ENCODE results near the gene SKOR1. TPM values are rescaled to one million over a fixed set of nuclear protein-coding genes. Genes with fewer than 3 reads are reported as not detected.

SKOR1 gene
- total RNA-seq, 1 experiment from 2014 or later = 0.81 TPM

DNA sequence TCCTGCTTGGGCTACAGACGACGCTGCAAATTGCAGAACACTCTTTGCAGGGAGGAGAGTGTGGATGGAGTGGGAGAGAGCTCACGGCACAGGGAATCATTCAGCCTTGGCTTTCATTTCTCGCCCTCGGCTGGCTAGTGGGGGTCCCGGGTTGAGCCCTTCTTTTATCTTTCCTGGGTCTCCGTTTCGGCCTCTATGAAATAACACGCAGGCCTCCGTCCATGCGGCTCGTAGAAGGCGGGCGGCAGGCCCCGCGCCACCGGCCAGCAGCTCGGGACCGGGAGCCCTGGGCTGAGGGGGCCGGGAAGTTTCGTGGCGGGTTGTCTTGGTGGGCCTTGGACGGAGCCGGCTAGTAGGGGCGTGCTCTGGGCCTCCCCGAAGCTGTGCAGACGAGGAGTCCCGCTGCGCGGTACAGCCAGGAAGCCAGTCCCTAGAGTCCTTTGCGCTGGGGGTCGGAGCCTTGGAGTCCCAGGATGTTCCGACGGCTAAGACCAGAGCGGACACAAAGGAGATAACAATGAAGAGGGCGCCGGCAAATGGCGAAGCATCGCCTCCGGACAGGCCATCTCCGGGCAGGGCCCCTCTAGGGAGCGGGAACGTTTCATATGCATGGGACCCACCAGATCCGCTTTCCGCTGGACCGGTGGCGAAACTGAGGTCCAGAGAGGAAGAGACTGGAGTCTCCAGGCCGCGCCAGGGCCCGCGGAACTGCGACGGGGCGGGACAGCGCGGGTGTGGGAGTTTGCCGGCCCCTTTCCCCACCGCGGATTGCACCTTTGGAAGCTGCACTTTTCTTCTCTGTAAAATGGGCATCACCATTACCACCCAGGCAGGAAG lies 10.2 kb downstream of the SKOR1 start:
- no peaks in the 10 kb centered on the region for H3K9me2 ChIP-seq (ENCODE audit: insufficient read depth)
- no peaks in the 10 kb centered on the region for H3K36me3 ChIP-seq (ENCODE audit: control insufficient read depth in 1 of 2, insufficient read depth in 2 of 2, low read length in 2 of 2)
- intact Hi-C loops (cut with micrococcal nuclease) = loop anchor here (1.0 to 10.0 kb wide), 4 partner anchors 311 to 591 kb away; partner anchors contain the start of gene C15orf61
- no peaks in the 10 kb centered on the region for H3K27me3 ChIP-seq (ENCODE audit: insufficient read depth, low read length)
- H3K4me2 ChIP-seq (ENCODE audit: low read length) = no peak overlapping the region
- POLR2A ChIA-PET = no interaction called here
- no peak overlapping the region for H3K4me3 ChIP-seq (replicated peaks in 1 of 2; ENCODE audit: low read depth in 1 of 2, low read length in 2 of 2)
- H3K4me1 ChIP-seq (ENCODE audit: control insufficient read depth in 1 of 2, insufficient read depth in 2 of 2, low read length in 2 of 2) = peaks cover 3 to 14% of the 10 kb centered on the region in 2 experiments; a peak in 3 of 4 replicates
- H2AFZ ChIP-seq (ENCODE audit: low read depth, low read length, poor library complexity, severe bottlenecking) = no peak overlapping the region
- H3K9ac ChIP-seq (ENCODE audit: low read length) = no peak overlapping the region
- CTCF ChIA-PET = interaction anchor here (0.6 to 2.0 kb wide), 2 partner anchors 337 to 379 kb away, joined by 3 to 6 read pairs; no protein-coding TSS in a partner anchor
- no peak for TF ChIP-seq POLR2AphosphoS5 (IDR thresholded peaks at IDR 0.05; ENCODE audit: low read depth, low read length)
- H3K27ac ChIP-seq (ENCODE audit: low read depth, low read length) = no peak overlapping the region
- no peaks in the 10 kb centered on the region for H4K20me1 ChIP-seq (ENCODE audit: insufficient read depth)
- no peaks in the 10 kb centered on the region for H3K9me3 ChIP-seq (ENCODE audit: control insufficient read depth in 1 of 2, insufficient read depth in 1 of 2, low read depth in 1 of 2, low read length in 2 of 2)
- ATAC-seq = no peak
- no TSS peak for BruUV-seq (replicated peaks)
- DNase-seq (ENCODE audit: low read depth, low spot score) = no peak
- RAD21 ChIA-PET (ENCODE audit: low non-redundant PET in 1 of 2, low total read pairs in 2 of 2, uncharacterized antibody in 2 of 2, unreplicated experiment in 2 of 2) = no interaction called here
- no peaks in the 10 kb centered on the region for H3K79me2 ChIP-seq (ENCODE audit: insufficient read depth, low read length)

GRCh38 chr15:67836134-67836455 lies 10.8 kb downstream of the SKOR1 start:
- Histone ChIP-seq H2AFZ (ENCODE audit: low read depth, low read length, poor library complexity, severe bottlenecking) (no peak overlapping the region), H3K79me2 (ENCODE audit: insufficient read depth, low read length) (no peaks in the 10 kb centered on the region), H3K9ac (ENCODE audit: low read length) (no peak overlapping the region), H4K20me1 (ENCODE audit: insufficient read depth) (no peaks in the 10 kb centered on the region), H3K9me3 (ENCODE audit: control insufficient read depth in 1 of 2, insufficient read depth in 1 of 2, low read depth in 1 of 2, low read length in 2 of 2) (no peaks in the 10 kb centered on the region), H3K27me3 (ENCODE audit: insufficient read depth, low read length) (no peaks in the 10 kb centered on the region), H3K36me3 (ENCODE audit: control insufficient read depth in 1 of 2, insufficient read depth in 2 of 2, low read length in 2 of 2) (no peaks in the 10 kb centered on the region), H3K9me2 (ENCODE audit: insufficient read depth) (no peaks in the 10 kb centered on the region), H3K4me3 (replicated peaks in 1 of 2; ENCODE audit: low read depth in 1 of 2, low read length in 2 of 2) (no peak overlapping the region), H3K4me1 (ENCODE audit: control insufficient read depth in 1 of 2, insufficient read depth in 2 of 2, low read length in 2 of 2) (peaks cover 3 to 20% of the 10 kb centered on the region in 2 experiments; a peak in 3 of 4 replicates), H3K4me2 (ENCODE audit: low read length) (no peak overlapping the region), H3K27ac (ENCODE audit: low read depth, low read length) (no peak overlapping the region)
- DNase-seq (ENCODE audit: low read depth, low spot score) (no peak), ATAC-seq (no peak)
- ChIA-PET POLR2A (no interaction called here), RAD21 (ENCODE audit: low non-redundant PET in 1 of 2, low total read pairs in 2 of 2, uncharacterized antibody in 2 of 2, unreplicated experiment in 2 of 2) (no interaction called here), CTCF (interaction anchor here (2.0 kb wide), 1 partner anchor 379 kb away, joined by 6 read pairs; no protein-coding TSS in a partner anchor)
- TF ChIP-seq EZH2phosphoT487 (IDR thresholded peaks at IDR 0.05; ENCODE audit: borderline replicate concordance) = no peak
- TF ChIP-seq, protein P1, sequence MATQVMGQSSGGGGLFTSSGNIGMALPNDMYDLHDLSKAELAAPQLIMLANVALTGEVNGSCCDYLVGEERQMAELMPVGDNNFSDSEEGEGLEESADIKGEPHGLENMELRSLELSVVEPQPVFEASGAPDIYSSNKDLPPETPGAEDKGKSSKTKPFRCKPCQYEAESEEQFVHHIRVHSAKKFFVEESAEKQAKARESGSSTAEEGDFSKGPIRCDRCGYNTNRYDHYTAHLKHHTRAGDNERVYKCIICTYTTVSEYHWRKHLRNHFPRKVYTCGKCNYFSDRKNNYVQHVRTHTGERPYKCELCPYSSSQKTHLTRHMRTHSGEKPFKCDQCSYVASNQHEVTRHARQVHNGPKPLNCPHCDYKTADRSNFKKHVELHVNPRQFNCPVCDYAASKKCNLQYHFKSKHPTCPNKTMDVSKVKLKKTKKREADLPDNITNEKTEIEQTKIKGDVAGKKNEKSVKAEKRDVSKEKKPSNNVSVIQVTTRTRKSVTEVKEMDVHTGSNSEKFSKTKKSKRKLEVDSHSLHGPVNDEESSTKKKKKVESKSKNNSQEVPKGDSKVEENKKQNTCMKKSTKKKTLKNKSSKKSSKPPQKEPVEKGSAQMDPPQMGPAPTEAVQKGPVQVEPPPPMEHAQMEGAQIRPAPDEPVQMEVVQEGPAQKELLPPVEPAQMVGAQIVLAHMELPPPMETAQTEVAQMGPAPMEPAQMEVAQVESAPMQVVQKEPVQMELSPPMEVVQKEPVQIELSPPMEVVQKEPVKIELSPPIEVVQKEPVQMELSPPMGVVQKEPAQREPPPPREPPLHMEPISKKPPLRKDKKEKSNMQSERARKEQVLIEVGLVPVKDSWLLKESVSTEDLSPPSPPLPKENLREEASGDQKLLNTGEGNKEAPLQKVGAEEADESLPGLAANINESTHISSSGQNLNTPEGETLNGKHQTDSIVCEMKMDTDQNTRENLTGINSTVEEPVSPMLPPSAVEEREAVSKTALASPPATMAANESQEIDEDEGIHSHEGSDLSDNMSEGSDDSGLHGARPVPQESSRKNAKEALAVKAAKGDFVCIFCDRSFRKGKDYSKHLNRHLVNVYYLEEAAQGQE (IDR thresholded peaks at IDR 0.05; ENCODE audit: low read depth) = no peak
- TF ChIP-seq SIN3A (IDR thresholded peaks at IDR 0.05; ENCODE audit: low read depth) = no peak
- no peak for TF ChIP-seq ELF1 (IDR thresholded peaks at IDR 0.05; ENCODE audit: borderline replicate concordance, low read depth)
- TF ChIP-seq TCF7L2 (IDR thresholded peaks at IDR 0.05; ENCODE audit: borderline replicate concordance, extremely low read depth, insufficient read depth, insufficient read length) = no peak
- TF ChIP-seq JUND (IDR thresholded peaks at IDR 0.05) = no peak
- no peak for TF ChIP-seq EGR1 (IDR thresholded peaks at IDR 0.05; ENCODE audit: low read depth)
- no peak for TF ChIP-seq ZNF274 (IDR thresholded peaks at IDR 0.05; ENCODE audit: low read depth, low read length)
- BruUV-seq (replicated peaks) = no TSS peak
- intact Hi-C loops (cut with micrococcal nuclease) = loop anchor here (1.0 to 10.0 kb wide), 4 partner anchors 311 to 591 kb away; partner anchors contain the start of gene C15orf61

Measured in HCT116 (cell line).